Measurements from ENCODE around the gene DVL3.

Gene DVL3

GRCh38 chr3:184168363-184169120 is 13.4 kb downstream of the DVL3 start:
- Histone ChIP-seq H3K9me2 (ENCODE audit: low read depth, low read length) (no peaks in the 10 kb centered on the region), H3K4me2 (ENCODE audit: low read length) (no peak overlapping the region), H2AFZ (ENCODE audit: low read length) (no peak overlapping the region), H3K79me2 (ENCODE audit: insufficient read depth, low read length) (no peaks in the 10 kb centered on the region), H3K4me1 (ENCODE audit: insufficient read depth, low read length, severe bottlenecking) (no peaks in the 10 kb centered on the region), H3K4me3 (ENCODE audit: low read depth, low read length, poor library complexity, severe bottlenecking) (no peak overlapping the region), H3K9me3 (ENCODE audit: low read length) (no peaks in the 10 kb centered on the region), H4K20me1 (ENCODE audit: insufficient read depth, low read length) (no peaks in the 10 kb centered on the region), H3K27ac (ENCODE audit: low read depth, low read length, poor library complexity, severe bottlenecking) (no peak overlapping the region), H3K9ac (ENCODE audit: low read length) (no peak overlapping the region), H3K36me3 (ENCODE audit: insufficient read depth, low read length) (peaks cover 78% of the 10 kb centered on the region), H3F3A (ENCODE audit: insufficient read depth, low read length) (no peaks in the 10 kb centered on the region), H3K27me3 (ENCODE audit: insufficient read depth, low read length) (no peaks in the 10 kb centered on the region)
- TF ChIP-seq CTCF (IDR thresholded peaks at IDR 0.05; ENCODE audit: low read length) (no peak), EZH2 (IDR thresholded peaks at IDR 0.05; ENCODE audit: borderline replicate concordance, low read length) (no peak)

- Histone ChIP-seq H3K27me3 (ENCODE audit: insufficient read depth, low read length) (no peaks in the 10 kb centered on the region), H3K4me1 (ENCODE audit: insufficient read depth, low read length, severe bottlenecking) (peaks cover 7% of the 10 kb centered on the region), H3K9me3 (ENCODE audit: low read length) (no peaks in the 10 kb centered on the region), H3F3A (ENCODE audit: insufficient read depth, low read length) (no peaks in the 10 kb centered on the region), H3K36me3 (ENCODE audit: insufficient read depth, low read length) (peaks cover 66% of the 10 kb centered on the region), H4K20me1 (ENCODE audit: insufficient read depth, low read length) (no peaks in the 10 kb centered on the region), H2AFZ (ENCODE audit: low read length) (no peak overlapping the region), H3K4me3 (ENCODE audit: low read depth, low read length, poor library complexity, severe bottlenecking) (no peak overlapping the region), H3K4me2 (ENCODE audit: low read length) (no peak overlapping the region), H3K79me2 (ENCODE audit: insufficient read depth, low read length) (peaks cover 3% of the 10 kb centered on the region; the same call in 1 of the 2 replicates), H3K9ac (ENCODE audit: low read length) (no peak overlapping the region), H3K27ac (ENCODE audit: low read depth, low read length, poor library complexity, severe bottlenecking) (no peak overlapping the region), H3K9me2 (ENCODE audit: low read depth, low read length) (no peaks in the 10 kb centered on the region)
- TF ChIP-seq CTCF (IDR thresholded peaks at IDR 0.05; ENCODE audit: low read length) (no peak), EZH2 (IDR thresholded peaks at IDR 0.05; ENCODE audit: borderline replicate concordance, low read length) (no peak)
Observed at GRCh38 chr3:184169896-184170875, 15.0 kb downstream of the DVL3 start.

- no peaks in the 10 kb centered on the region for H3F3A ChIP-seq (ENCODE audit: insufficient read depth, low read length)
- no peaks in the 10 kb centered on the region for H3K27me3 ChIP-seq (ENCODE audit: insufficient read depth, low read length)
- no peaks in the 10 kb centered on the region for H4K20me1 ChIP-seq (ENCODE audit: insufficient read depth, low read length)
- H2AFZ ChIP-seq (ENCODE audit: low read length) = no peak overlapping the region
- H3K9ac ChIP-seq (ENCODE audit: low read length) = no peak overlapping the region
- H3K4me2 ChIP-seq (ENCODE audit: low read length) = no peak overlapping the region
- H3K36me3 ChIP-seq (ENCODE audit: insufficient read depth, low read length) = peaks cover 52% of the 10 kb centered on the region
- H3K27ac ChIP-seq (ENCODE audit: low read depth, low read length, poor library complexity, severe bottlenecking) = no peak overlapping the region
- H3K9me3 ChIP-seq (ENCODE audit: low read length) = no peaks in the 10 kb centered on the region
- TF ChIP-seq EZH2 (IDR thresholded peaks at IDR 0.05; ENCODE audit: borderline replicate concordance, low read length) (no peak), CTCF (IDR thresholded peaks at IDR 0.05; ENCODE audit: low read length) (no peak)
- no peak overlapping the region for H3K4me3 ChIP-seq (ENCODE audit: low read depth, low read length, poor library complexity, severe bottlenecking)
- H3K4me1 ChIP-seq (ENCODE audit: insufficient read depth, low read length, severe bottlenecking) = peaks cover 20% of the 10 kb centered on the region
- H3K79me2 ChIP-seq (ENCODE audit: insufficient read depth, low read length) = peaks cover 16% of the 10 kb centered on the region
- no peaks in the 10 kb centered on the region for H3K9me2 ChIP-seq (ENCODE audit: low read depth, low read length)
Observed at GRCh38 chr3:184171562-184171961, 16.4 kb downstream of the DVL3 start.

Data from OCI-LY1 (cell line).